Measurements from ENCODE around the gene SLMAP.

DNA sequence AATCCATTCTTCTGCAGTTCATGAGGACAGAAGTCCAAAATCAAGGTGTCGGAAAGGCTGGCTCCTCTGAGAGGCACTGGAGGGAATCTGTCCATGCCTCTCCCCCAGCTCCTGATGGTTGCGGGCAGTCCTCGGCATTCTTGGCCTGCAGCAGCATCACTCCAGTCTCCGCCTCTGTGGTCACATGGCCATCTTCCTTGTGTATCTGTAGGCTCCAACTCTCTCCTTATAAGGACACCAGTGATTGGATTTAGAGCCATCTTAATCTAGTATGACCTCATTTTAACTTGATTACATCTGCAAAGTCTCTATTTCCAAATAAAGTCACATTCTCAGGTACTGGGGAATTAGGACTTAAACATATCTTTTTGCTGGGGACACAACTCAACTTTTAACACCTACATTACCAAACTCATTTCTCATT is 196.1 kb downstream of the SLMAP start:
- no peak for TF ChIP-seq CTCF (IDR thresholded peaks at IDR 0.05 in 8 of 11, conservative IDR thresholded peaks at IDR 0.05 in 3 of 11)
- TF ChIP-seq POLR2AphosphoS5 (IDR thresholded peaks at IDR 0.05), result no peak
- TF ChIP-seq POLR2A (IDR thresholded peaks at IDR 0.05), result no peak
